AG04450 (cell line): ENCODE measurements around the gene TRMT61B. TPM values are rescaled to one million over a fixed set of nuclear protein-coding genes. Genes with fewer than 3 reads are reported as not detected.
A peak's percentile ranks its signal among the peaks of the same experiment; 100 is the strongest.

Experiments used
- CTCF ChIA-PET: fragments of 300-600, 350-600 bp; formaldehyde crosslinking; extraction: SDS; loops from one replicate; lab custom pipeline; 2022; ENCODE audit warnings: antibody characterized with exemption, inconsistent platforms; lab: Charles Lee
- POLR2A ChIA-PET: fragments of 350-600 bp; formaldehyde crosslinking; extraction: SDS; loops from one replicate; lab custom pipeline; 2021; ENCODE audit warnings: antibody characterized with exemption, inconsistent platforms; lab: Yijun Ruan, JAX
- DNase-seq: peaks from one replicate; pipeline ENCODE4 v3.0.0-alpha.2; 2011; ENCODE audit warnings: low read depth, low spot score
- H3K27ac ChIP-seq: one replicate; pipeline ENCODE4 v1.5.1; 2012; ENCODE audit warnings: low read depth, low read length, control low read depth
- H3K27me3 ChIP-seq: one replicate; pipeline ENCODE4 v1.6.0; 2012; ENCODE audit warnings: low read length; ENCODE audit not compliant: control insufficient read depth, insufficient read depth
- H3K4me3 ChIP-seq: 2 replicates; pipeline ENCODE4 v1.5.1; 2011; ENCODE audit warnings: mild to moderate bottlenecking, low read depth, low read length, control low read depth
- H3K9me3 ChIP-seq: 2 replicates; pipeline ENCODE4 v1.5.1; 2012; ENCODE audit warnings: low read length; ENCODE audit not compliant: control insufficient read depth, insufficient read depth
- CTCF ChIP-seq: IDR thresholded peaks from 2 replicates; pipeline ENCODE4 v1.5.1; 2011; ENCODE audit warnings: low read depth, low read length, control low read depth, inconsistent platforms
- polyA plus RNA-seq: library from polyadenylated mRNA; depleted of rRNA; stranded (reverse); fragments of >200 nt; gene quantifications from 2 replicates; pipeline ENCODE4 v1.2.3, GENCODE V29; 2011

Gene TRMT61B
- polyA plus RNA-seq, 1 experiment = 16.8 TPM

GRCh38 chr2:28895189-28895893 lies 25.2 kb upstream of the TRMT61B start:
- Histone ChIP-seq H3K27ac (peak overlapping the region; percentile 41), H3K9me3 (no peaks in the 10 kb centered on the region; the same call in 1 of the 2 replicates), H3K4me3 (peak overlapping the region; percentile 100), H3K27me3 (no peaks in the 10 kb centered on the region)
- TF ChIP-seq CTCF = no peak
- DNase-seq = no peak
- CTCF ChIA-PET = interaction anchor here (0.8 to 1.3 kb wide), 5 partner anchors 15 to 1212 kb away, joined by 3 to 6 read pairs (median 3); no protein-coding TSS in a partner anchor
- POLR2A ChIA-PET = interaction anchor here (0.7 to 2.1 kb wide), 4 partner anchors 8 to 310 kb away, joined by 3 to 21 read pairs (median 6); partner anchors contain the start of gene TRMT61B

DNA sequence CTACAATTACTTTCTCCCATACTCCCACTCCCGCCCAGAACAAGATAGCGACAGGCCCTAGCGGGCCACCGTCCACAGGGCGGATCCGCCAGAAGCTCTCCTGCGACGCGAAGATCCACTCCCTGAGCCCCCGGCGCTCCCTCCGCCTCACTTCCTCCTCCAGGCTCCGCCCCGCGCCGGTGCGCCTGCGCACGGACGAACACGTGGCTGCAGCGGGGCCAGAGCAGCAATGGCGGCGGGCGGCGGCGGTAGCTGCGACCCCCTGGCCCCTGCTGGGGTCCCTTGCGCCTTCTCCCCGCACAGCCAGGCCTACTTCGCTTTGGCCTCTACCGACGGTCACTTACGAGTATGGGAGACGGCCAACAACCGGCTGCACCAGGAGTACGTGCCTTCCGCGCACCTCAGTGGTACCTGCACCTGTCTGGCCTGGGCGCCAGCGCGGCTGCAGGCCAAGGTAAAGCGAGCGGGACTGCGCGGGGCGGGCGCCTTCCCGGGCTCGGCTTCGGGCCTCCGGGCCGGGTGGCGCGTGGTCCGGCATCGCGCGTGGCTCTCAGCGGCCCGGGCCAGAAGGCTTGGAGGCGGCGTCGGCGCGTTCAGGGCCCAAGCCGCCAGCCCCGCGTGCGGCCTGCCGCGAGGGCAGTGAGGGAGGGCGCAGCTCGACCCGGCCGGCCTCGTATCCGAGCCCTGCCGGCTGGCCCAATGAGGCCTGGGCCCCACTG lies 24.5 kb upstream of the TRMT61B start, which contains the start of gene WDR43:
TSS of gene WDR43 (plus strand) at position 198 of the 719 bp plus-strand sequence. CDS start at position 230, 32 bp downstream.
- ChIA-PET POLR2A (interaction anchor here (0.6 to 2.1 kb wide), 10 partner anchors 8 to 1344 kb away, joined by 3 to 21 read pairs (median 5); partner anchors contain the start of genes PPP1CB and TRMT61B), CTCF (no interaction called here)
- Histone ChIP-seq H3K27me3 (no peaks in the 10 kb centered on the region), H3K4me3 (peak within 1 kb of the TSS; percentile 100), H3K27ac (peak within 1 kb of the TSS; percentile 41), H3K9me3 (no peaks in the 10 kb centered on the region; the same call in 1 of the 2 replicates)
- TF ChIP-seq CTCF = no peak
- DNase-seq = peak; percentile 98

DNA sequence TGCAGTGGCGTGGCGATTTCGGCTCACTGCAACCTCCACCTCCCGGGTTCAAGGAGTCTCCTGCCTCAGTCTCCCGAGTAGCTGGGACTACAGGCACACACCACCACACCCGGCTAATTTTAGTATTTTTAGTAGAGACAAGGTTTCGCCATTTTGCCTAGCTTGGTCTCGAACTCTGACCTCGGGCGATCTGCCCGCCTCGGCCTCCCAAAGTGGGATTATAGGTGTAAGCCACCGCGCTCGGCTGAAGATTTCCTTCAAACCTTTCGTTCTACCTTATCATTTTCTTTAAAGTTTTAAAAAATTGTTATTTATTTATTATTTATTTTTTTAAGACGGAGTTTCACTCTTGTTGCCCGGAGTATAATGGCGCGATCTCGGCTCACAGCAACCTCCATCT lies 23.4 kb upstream of the TRMT61B start:
- no peak overlapping the region for H3K4me3 ChIP-seq
- ChIA-PET POLR2A (no interaction called here), CTCF (no interaction called here)
- no peak overlapping the region for H3K27ac ChIP-seq
- H3K27me3 ChIP-seq = no peaks in the 10 kb centered on the region
- H3K9me3 ChIP-seq = no peaks in the 10 kb centered on the region; the same call in 1 of the 2 replicates
- no peak for DNase-seq
- no peak for TF ChIP-seq CTCF

DNA sequence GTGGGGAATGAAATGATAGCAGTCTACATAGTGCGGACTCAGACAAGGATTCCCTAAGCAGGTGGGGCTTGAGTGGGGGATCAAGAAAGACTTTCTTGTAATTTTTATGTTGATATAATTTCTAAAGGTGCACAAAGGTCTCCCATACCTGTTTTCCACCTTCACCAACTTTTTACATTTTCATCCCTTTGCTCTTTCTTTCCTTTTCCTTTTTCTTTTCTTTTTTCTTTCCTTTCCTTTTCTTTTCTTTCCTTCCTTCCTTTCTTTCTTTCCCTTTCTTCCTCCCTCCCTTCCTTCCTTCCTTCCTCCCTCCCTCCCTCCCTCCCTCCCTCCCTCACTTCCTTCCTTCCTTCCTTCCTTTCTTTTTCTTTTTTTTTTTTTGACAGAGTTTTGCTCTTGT lies 10.1 kb upstream of the TRMT61B start:
- H3K9me3 ChIP-seq = no peaks in the 10 kb centered on the region
- no peak for TF ChIP-seq CTCF
- H3K27ac ChIP-seq = no peak overlapping the region
- CTCF ChIA-PET = no interaction called here
- POLR2A ChIA-PET = no interaction called here
- H3K4me3 ChIP-seq = no peak overlapping the region
- H3K27me3 ChIP-seq = peaks cover 13% of the 10 kb centered on the region
- no peak for DNase-seq
